H1 (cell line): Measurements from ENCODE around the gene PIP5K1B. TPM values are rescaled to one million over a fixed set of nuclear protein-coding genes. Genes with fewer than 3 reads are reported as not detected.

Source experiments
- CTCF ChIA-PET: fragments of 300-600 bp; sonication (Branson Sonifier 250); formaldehyde crosslinking; loops from one replicate; lab custom pipeline; 2021; ENCODE audit not compliant: partially characterized antibody; lab: Charles Lee
- POLR2A ChIA-PET: fragments of 300-600 bp; sonication (Branson Sonifier 250); formaldehyde crosslinking; loops from one replicate; lab custom pipeline; 2021; ENCODE audit warnings: inconsistent platforms; ENCODE audit not compliant: partially characterized antibody; lab: Charles Lee
- DNase-seq, 2 experiments: peaks; one replicate each; pipeline versions ENCODE4 v3.0.0 to v3.0.0-alpha.2; 2010 to 2022; ENCODE audit warnings: low spot score in 2 of 2, low read depth in 1 of 2, mixed read lengths in 1 of 2
- FAIRE-seq: peaks from 2 replicates; lab custom pipeline; 2011; peaks lifted over from hg19 to GRCh38; lab: Jason Lieb, UNC
- H2AFZ ChIP-seq: 2 replicates; pipeline ENCODE4 v1.8.1; 2012; ENCODE audit warnings: low read length, inconsistent platforms
- H2AK5ac ChIP-seq: 2 replicates; pipeline ENCODE4 v1.6.1; 2013; ENCODE audit warnings: low read depth, low read length
- H2BK120ac ChIP-seq: replicated peaks from 2 replicates; pipeline ENCODE3; 2013; ENCODE audit warnings: low read depth, low read length, inconsistent platforms
- H2BK12ac ChIP-seq: 2 replicates; pipeline ENCODE4 v1.6.1; 2013; ENCODE audit warnings: low read depth, low read length
- H2BK15ac ChIP-seq: 2 replicates; pipeline ENCODE4 v1.6.1; 2013; ENCODE audit warnings: low read length
- H2BK20ac ChIP-seq: 2 replicates; pipeline ENCODE4 v1.6.1; 2013; ENCODE audit warnings: low read length
- H2BK5ac ChIP-seq: 2 replicates; pipeline ENCODE4 v1.6.1; 2013; ENCODE audit warnings: low read depth, low read length
- H3K14ac ChIP-seq: 2 replicates; pipeline ENCODE4 v1.6.1; 2013; ENCODE audit warnings: inconsistent platforms; ENCODE audit not compliant: insufficient read length
- H3K18ac ChIP-seq: 2 replicates; pipeline ENCODE4 v1.6.1; 2013; ENCODE audit warnings: low read length; ENCODE audit errors: extremely low read depth
- H3K23ac ChIP-seq: 2 replicates; pipeline ENCODE4 v1.6.1; 2013; ENCODE audit warnings: inconsistent platforms; ENCODE audit not compliant: insufficient read length
- H3K23me2 ChIP-seq: 2 replicates; pipeline ENCODE4 v1.6.1; 2013; ENCODE audit warnings: low read depth, low read length
- H3K27ac ChIP-seq: 2 replicates; pipeline ENCODE4 v1.6.1; 2011; ENCODE audit warnings: low read depth, low read length, inconsistent platforms
- H3K27me3 ChIP-seq, 4 experiments: replicated peaks in 1 of 4; 1 replicate in 1 of 4; 2 replicates in 3 of 4; pipeline versions ENCODE4 v1.6.1 to v1.8.1; 2011 to 2013; ENCODE audit warnings: low read length in 3 of 4, mild to moderate bottlenecking in 3 of 4, inconsistent platforms in 2 of 4, mixed read lengths in 2 of 4, moderate library complexity in 1 of 4; ENCODE audit not compliant: control insufficient read depth in 3 of 4, insufficient read depth in 3 of 4; ENCODE audit errors: extremely low read depth in 1 of 4
- H3K36me3 ChIP-seq, 4 experiments: 2 replicates each; pipeline versions ENCODE4 v1.6.1 to v1.8.1; 2011 to 2013; ENCODE audit warnings: mild to moderate bottlenecking in 4 of 4, low read length in 3 of 4, moderate library complexity in 2 of 4, control low read depth in 1 of 4, inconsistent platforms in 1 of 4; ENCODE audit not compliant: insufficient read depth in 4 of 4, control insufficient read depth in 2 of 4
- H3K4ac ChIP-seq: replicated peaks from 2 replicates; pipeline ENCODE3; 2013; ENCODE audit warnings: low read length, low read depth, mixed read lengths, inconsistent platforms; ENCODE audit not compliant: insufficient read length
- H3K4me1 ChIP-seq, 4 experiments: replicated peaks in 1 of 4; 1 replicate in 1 of 4; 2 replicates in 3 of 4; pipeline versions ENCODE4 v1.6.1 to v1.8.1; 2011 to 2013; ENCODE audit warnings: low read length in 3 of 4, inconsistent platforms in 2 of 4, mixed read lengths in 1 of 4; ENCODE audit not compliant: insufficient read depth in 4 of 4, control insufficient read depth in 3 of 4
- H3K4me2 ChIP-seq, 2 experiments: 2 replicates each; pipeline versions ENCODE4 v1.6.1 to v1.8.1; 2011 to 2013; ENCODE audit warnings: low read depth in 2 of 2, low read length in 2 of 2, control low read depth in 1 of 2, inconsistent platforms in 1 of 2, mild to moderate bottlenecking in 1 of 2; ENCODE audit not compliant: insufficient read depth in 1 of 2
- H3K4me3 ChIP-seq, 4 experiments: fragments of 200-600, 300-600 bp in 1 of 4; sonication (generic), shearing (Covaris generic), sonication (Bioruptor Twin) in 1 of 4; 2 replicates each; pipeline versions ENCODE4 v1.5.1 to v1.8.1; 2011 to 2016; ENCODE audit warnings: low read length in 4 of 4, low read depth in 3 of 4, control low read depth in 2 of 4, inconsistent platforms in 2 of 4, mild to moderate bottlenecking in 2 of 4, mixed read lengths in 1 of 4, moderate library complexity in 1 of 4; ENCODE audit not compliant: insufficient read depth in 2 of 4; ENCODE audit errors: extremely low read depth in 1 of 4
- H3K56ac ChIP-seq: replicated peaks from 2 replicates; pipeline ENCODE3; 2013; ENCODE audit warnings: low read depth, mild to moderate bottlenecking, mixed read lengths, low read length, inconsistent platforms; ENCODE audit not compliant: insufficient read length
- H3K79me1 ChIP-seq: 2 replicates; pipeline ENCODE4 v1.6.1; 2013; ENCODE audit warnings: low read depth, low read length, control low read depth
- H3K79me2 ChIP-seq, 2 experiments: 2 replicates each; pipeline versions ENCODE4 v1.6.1 to v1.8.1; 2012 to 2013; ENCODE audit warnings: low read length in 2 of 2, mild to moderate bottlenecking in 2 of 2, inconsistent platforms in 1 of 2; ENCODE audit not compliant: insufficient read depth in 2 of 2, control insufficient read depth in 1 of 2
- H3K9ac ChIP-seq, 4 experiments: replicated peaks in 1 of 4; 1 replicate in 1 of 4; 2 replicates in 3 of 4; pipeline versions ENCODE4 v1.6.1 to v1.8.1; 2011 to 2013; ENCODE audit warnings: low read depth in 3 of 4, low read length in 3 of 4, control low read depth in 2 of 4, mild to moderate bottlenecking in 2 of 4, moderate library complexity in 2 of 4, inconsistent platforms in 1 of 4; ENCODE audit errors: extremely low read depth in 1 of 4
- H3K9me3 ChIP-seq, 2 experiments: 2 replicates each; pipeline versions ENCODE4 v1.6.1 to v1.8.1; 2012 to 2013; ENCODE audit warnings: mild to moderate bottlenecking in 2 of 2, moderate library complexity in 2 of 2, control low read depth in 1 of 2, inconsistent platforms in 1 of 2, low read depth in 1 of 2, low read length in 1 of 2, mixed read lengths in 1 of 2; ENCODE audit not compliant: insufficient read depth in 2 of 2
- H4K20me1 ChIP-seq, 2 experiments: replicated peaks in 1 of 2; 2 replicates each; pipeline versions ENCODE3 to v1.8.1; 2011 to 2013; ENCODE audit warnings: inconsistent platforms in 2 of 2, low read length in 2 of 2, mild to moderate bottlenecking in 1 of 2; ENCODE audit not compliant: insufficient read depth in 2 of 2, control insufficient read depth in 1 of 2
- H4K5ac ChIP-seq: 2 replicates; pipeline ENCODE4 v1.6.1; 2013; ENCODE audit warnings: low read length, low read depth, mixed read lengths, inconsistent platforms; ENCODE audit not compliant: insufficient read length
- H4K8ac ChIP-seq: 2 replicates; pipeline ENCODE4 v1.8.0; 2013; ENCODE audit warnings: mild to moderate bottlenecking, moderate library complexity, low read length, inconsistent platforms; ENCODE audit not compliant: insufficient read depth; ENCODE audit errors: extremely low read depth
- H4K91ac ChIP-seq: replicated peaks from 2 replicates; pipeline ENCODE3; 2013; ENCODE audit warnings: low read length, mixed read lengths, inconsistent platforms; ENCODE audit not compliant: insufficient read length
- E2F6 ChIP-seq: IDR thresholded peaks from 2 replicates; pipeline ENCODE4 v1.6.1; 2012; ENCODE audit warnings: inconsistent platforms
- TEAD4 ChIP-seq: IDR thresholded peaks from 2 replicates; pipeline ENCODE4 v1.6.1; 2012; ENCODE audit warnings: low read depth, low read length, inconsistent platforms, mixed read lengths
- WGBS, 2 experiments: shearing (Covaris generic) in 1 of 2; methylation state at CpG; one replicate each; pipeline versions ENCODE4 v1.1.6 to v1.1.7; 2013 to 2015; ENCODE audit warnings: low lambda C conversion rate in 2 of 2, mixed read lengths in 2 of 2, inconsistent platforms in 1 of 2, low coverage in 1 of 2, missing lambda C conversion rate in 1 of 2; ENCODE audit not compliant: insufficient replicate concordance in 2 of 2, insufficient coverage in 1 of 2, insufficient read length in 1 of 2; ENCODE audit errors: extremely low coverage in 1 of 2, missing lambda C conversion rate in 1 of 2; 5-methylcytosine and 5-hydroxymethylcytosine counted together
- polyA plus RNA-seq, 7 experiments: library from polyadenylated mRNA; depleted of rRNA in 3 of 7; stranded (reverse) in 5 of 7; unstranded in 2 of 7; fragments of >200 nt in 5 of 7; fragments of 200-250 nt in 2 of 7; gene quantifications; 1 replicate in 5 of 7; 2 replicates in 1 of 7; 4 replicates in 1 of 7; pipeline versions ENCODE4 v1.2.1 to v1.2.3, GENCODE V29; 2011 to 2013; ENCODE audit warnings: missing spikeins in 2 of 7, mixed read lengths in 2 of 7
- total RNA-seq: library from RNA; stranded (reverse); fragmentation: NEBNext Ultra II Directional; extraction: Animal tissue kit (Norgen Biotek cat#: 25700); gene quantifications from 2 replicates; pipeline ENCODE4 v1.2.1, GENCODE V29; 2021

The PIP5K1B gene
- total and polyA plus RNA-seq, 2 of the 8 experiments (the other 6 are each of a cell fraction or from before 2014, with no cell fraction given): 4.7 to 7.7 TPM

- no peak overlapping the region for H3K18ac ChIP-seq
- no peak for FAIRE-seq
Measured at GRCh38 chr9:69030851-69031645, 326.0 kb downstream of the PIP5K1B start.

More at GRCh38 chr9:69030851-69031645, 326.0 kb downstream of the PIP5K1B start:
- no peaks in the 10 kb centered on the region for H3K27me3 ChIP-seq
- no peak overlapping the region for H4K91ac ChIP-seq
- H3K4ac ChIP-seq: no peak overlapping the region
- H4K20me1 ChIP-seq: no peaks in the 10 kb centered on the region
- H3K9ac ChIP-seq: no peak overlapping the region
- H4K8ac ChIP-seq: no peak overlapping the region
- H3K23ac ChIP-seq: no peak overlapping the region
- peaks cover 4 to 5% of the 10 kb centered on the region in 2 experiments; a peak in 2 of 4 replicates for H3K9me3 ChIP-seq
- no peaks in the 10 kb centered on the region for H3K79me1 ChIP-seq
- H3K4me1 ChIP-seq: peaks cover 0 to 2% (median 0%) of the 10 kb centered on the region in 4 experiments; a peak in 1 of 7 replicates
- 95% methylated on average over 1 of the region's 1 CpG; no CpG with 5 or more reads in 1 of the 2 experiments for WGBS, 2 experiments
- no peaks in the 10 kb centered on the region for H3K23me2 ChIP-seq
- H3K36me3 ChIP-seq: no peaks in the 10 kb centered on the region
- TF ChIP-seq TEAD4 (no peak), E2F6 (no peak)
- H3K27ac ChIP-seq: no peak overlapping the region
- ChIA-PET CTCF (interaction anchor here (1.0 to 1.6 kb wide), 2 partner anchors 20 to 162 kb away, joined by 3 to 4 read pairs; no protein-coding TSS in a partner anchor), POLR2A (no interaction called here)
- no peak overlapping the region for H2AFZ ChIP-seq
- no peak overlapping the region for H2BK120ac ChIP-seq
- no peak overlapping the region for H3K4me3 ChIP-seq
- no peak overlapping the region for H2BK5ac ChIP-seq
- no peaks in the 10 kb centered on the region for H3K79me2 ChIP-seq
- no peak overlapping the region for H3K4me2 ChIP-seq
- H2BK12ac ChIP-seq: no peak overlapping the region
- DNase-seq: no peak
- no peak overlapping the region for H2BK20ac ChIP-seq
- no peak overlapping the region for H3K14ac ChIP-seq
- no peak overlapping the region for H4K5ac ChIP-seq
- no peak overlapping the region for H2AK5ac ChIP-seq
- H2BK15ac ChIP-seq: no peak overlapping the region
- H3K56ac ChIP-seq: no peak overlapping the region
